ENCODE data around the gene BACH2.

GRCh38 chr6:89975991-89976693 is 320.5 kb downstream of the BACH2 start:
- TF ChIP-seq EP300 (IDR thresholded peaks at IDR 0.05), result no peak
- TF ChIP-seq CTCF (IDR thresholded peaks at IDR 0.05), result no peak
- no peak for TF ChIP-seq POLR2A (IDR thresholded peaks at IDR 0.05)

Measured in upper lobe of left lung (tissue), 4 donors.